HepG2 (cell line): ENCODE data around the gene GAS5. TPM values are rescaled to one million over a fixed set of nuclear protein-coding genes. Genes with fewer than 3 reads are reported as not detected.

Source experiments
- ATAC-seq: fragments of 200-7000 bp; cut with Tn5 transposase; 3 replicates; pipeline ENCODE4 v1.9.1; 2020; ENCODE audit warnings: mild to moderate bottlenecking, moderate library complexity
- BruUV-seq: library from RNA; stranded (reverse); fragments of 400-500 nt; replicated peaks from 2 replicates; lab custom pipeline; 2021; lab: Mats Ljungman, UMichigan
- CTCF ChIA-PET: fragments of 300-600 bp; formaldehyde crosslinking; extraction: SDS; loops from one replicate; lab custom pipeline; 2021; ENCODE audit warnings: low total read pairs, inconsistent platforms, low intra/inter-chr PET ratio; lab: Yijun Ruan, JAX
- POLR2A ChIA-PET: fragments of 350-600 bp; sonication (Branson Sonifier 250); formaldehyde crosslinking; loops from one replicate; lab custom pipeline; 2020; ENCODE audit warnings: antibody characterized with exemption, inconsistent platforms; lab: Yijun Ruan, JAX
- DNase-seq: peaks from one replicate; pipeline ENCODE4 v3.0.0-alpha.2; 2015; ENCODE audit warnings: low spot score
- FAIRE-seq: peaks from 3 replicates; lab custom pipeline; 2011; peaks lifted over from hg19 to GRCh38; lab: Jason Lieb, UNC
- H2AFZ ChIP-seq: one replicate; pipeline ENCODE4 v1.6.1; 2011; ENCODE audit warnings: low read length, inconsistent platforms
- H3K27ac ChIP-seq: fragments of 300-600 bp; 3 replicates; pipeline ENCODE4 v1.8.0; 2011; ENCODE audit warnings: mixed run types, mild to moderate bottlenecking, mixed read lengths, low read length, inconsistent platforms; ENCODE audit not compliant: insufficient read depth; ENCODE audit errors: extremely low read length
- H3K27me3 ChIP-seq, 2 experiments: fragments of 200-600 bp in 1 of 2; 2 replicates in 1 of 2; 3 replicates in 1 of 2; pipeline versions ENCODE4 v1.6.0 to v1.8.0; 2011; ENCODE audit warnings: low read length in 2 of 2, mild to moderate bottlenecking in 2 of 2, moderate library complexity in 2 of 2, inconsistent platforms in 1 of 2; ENCODE audit not compliant: insufficient read depth in 2 of 2, control insufficient read depth in 1 of 2
- H3K36me3 ChIP-seq, 2 experiments: fragments of 200-600 bp in 1 of 2; replicated peaks in 1 of 2; 2 replicates in 1 of 2; 3 replicates in 1 of 2; pipeline versions ENCODE4 v1.5.1 to v1.8.0; 2011; ENCODE audit warnings: low read length in 2 of 2, inconsistent platforms in 1 of 2; ENCODE audit not compliant: insufficient read depth in 2 of 2, control insufficient read depth in 1 of 2
- H3K4me1 ChIP-seq: 2 replicates; pipeline ENCODE4 v1.5.1; 2012; ENCODE audit warnings: low read length, inconsistent platforms; ENCODE audit not compliant: insufficient read depth
- H3K4me2 ChIP-seq: 2 replicates; pipeline ENCODE4 v1.6.0; 2011; ENCODE audit warnings: low read depth, low read length, inconsistent platforms
- H3K4me3 ChIP-seq, 3 experiments: fragments of 200-600 bp in 1 of 3; sonication (generic), shearing (Covaris generic) in 1 of 3; replicated peaks in 1 of 3; 2 replicates each; pipeline ENCODE4 v1.5.1; 2011 to 2016; ENCODE audit warnings: low read length in 3 of 3, inconsistent platforms in 2 of 3, low read depth in 2 of 3, mild to moderate bottlenecking in 2 of 3, control low read depth in 1 of 3, mixed read lengths in 1 of 3; ENCODE audit not compliant: insufficient read depth in 1 of 3
- H3K79me2 ChIP-seq: one replicate; pipeline ENCODE4 v1.6.1; 2011; ENCODE audit warnings: low read length, inconsistent platforms; ENCODE audit not compliant: insufficient read depth
- H3K9ac ChIP-seq: 2 replicates; pipeline ENCODE4 v1.6.0; 2011; ENCODE audit warnings: mild to moderate bottlenecking, low read depth, low read length, inconsistent platforms; ENCODE audit not compliant: insufficient read depth
- H3K9me3 ChIP-seq: 2 replicates; pipeline ENCODE4 v1.5.1; 2012; ENCODE audit warnings: mild to moderate bottlenecking, low read length
- H4K20me1 ChIP-seq: 2 replicates; pipeline ENCODE4 v1.6.0; 2011; ENCODE audit warnings: inconsistent platforms, mild to moderate bottlenecking, low read length, moderate library complexity; ENCODE audit not compliant: insufficient read depth
- FOXC1 ChIP-seq: sonication (generic); formaldehyde crosslinking; IDR thresholded peaks from 2 replicates; pipeline ENCODE4 v1.8.0; 2022; ENCODE audit warnings: mild to moderate bottlenecking, missing genetic modification reagents, borderline replicate concordance
- KAT7 ChIP-seq: IDR thresholded peaks from 2 replicates; pipeline ENCODE4 v1.6.1; 2018; ENCODE audit warnings: borderline replicate concordance, missing compliant biosample characterization
- MBD4 ChIP-seq: IDR thresholded peaks from 2 replicates; pipeline ENCODE4 v1.6.1; 2012; ENCODE audit warnings: low read length, inconsistent platforms, borderline replicate concordance
- MZF1 ChIP-seq: sonication (generic); formaldehyde crosslinking; IDR thresholded peaks from 2 replicates; pipeline ENCODE4 v1.8.1; 2023; ENCODE audit warnings: mild to moderate bottlenecking, missing genetic modification reagents, borderline replicate concordance
- RBFOX2 ChIP-seq: fragments of 200-400 bp; formaldehyde crosslinking; IDR thresholded peaks from 2 replicates; pipeline ENCODE4 v1.6.1; 2017; ENCODE audit warnings: low read depth, mild to moderate bottlenecking, low read length
- RERE ChIP-seq: IDR thresholded peaks from 2 replicates; pipeline ENCODE4 v1.6.1; 2016; ENCODE audit warnings: low read depth, missing genetic modification reagents, missing compliant biosample characterization
- SYNCRIP ChIP-seq: fragments of 200-400 bp; formaldehyde crosslinking; IDR thresholded peaks from 2 replicates; pipeline ENCODE4 v1.6.1; 2018; ENCODE audit warnings: mild to moderate bottlenecking, low read depth, low read length; ENCODE audit not compliant: insufficient read depth
- THAP9 ChIP-seq: sonication (generic); formaldehyde crosslinking; IDR thresholded peaks from 2 replicates; pipeline ENCODE4; 2020; ENCODE audit warnings: missing genetic modification reagents, mild to moderate bottlenecking, borderline replicate concordance
- ZBTB1 ChIP-seq: sonication (generic); formaldehyde crosslinking; IDR thresholded peaks from 2 replicates; pipeline ENCODE4 v1.4.0; 2020; ENCODE audit warnings: missing genetic modification reagents, borderline replicate concordance
- ZNF230 ChIP-seq: sonication (generic); formaldehyde crosslinking; IDR thresholded peaks from 2 replicates; pipeline ENCODE4 v1.4.0; 2020; ENCODE audit warnings: mild to moderate bottlenecking, missing genetic modification reagents
- ZNF546 ChIP-seq: sonication (generic); formaldehyde crosslinking; conservative IDR thresholded peaks from 2 replicates; pipeline ENCODE4 v1.8.1; 2023; ENCODE audit warnings: mild to moderate bottlenecking, missing genetic modification reagents
- ZNF784 ChIP-seq: sonication (generic); formaldehyde crosslinking; IDR thresholded peaks from 2 replicates; pipeline ENCODE4 v1.5.1; 2020; ENCODE audit warnings: missing genetic modification reagents, mild to moderate bottlenecking, borderline replicate concordance
- WGBS: methylation state at CpG from one replicate; pipeline ENCODE4 v1.1.6; 2017; ENCODE audit warnings: low lambda C conversion rate; 5-methylcytosine and 5-hydroxymethylcytosine counted together
- in situ Hi-C: cut with HindIII; loops from 2 replicates; pipeline ENCODE4 v1.10.0; 2017; ENCODE audit warnings: low pct_unique_long_range_greater_than_20kb; ENCODE audit not compliant: extremely low pct_ligation_motif_present
- intact Hi-C: fragments of 100-400 bp; cut with micrococcal nuclease; formaldehyde crosslinking; loops from one replicate; pipeline ENCODE4 v1.10.0; 2022; ENCODE audit not compliant: unreplicated experiment
- polyA plus RNA-seq, 8 experiments: library from polyadenylated mRNA; depleted of rRNA in 3 of 8; stranded (reverse) in 7 of 8; unstranded in 1 of 8; fragments of >200 nt; fragmentation: Illumina TruSeq in 4 of 8; extraction: Trizol in 4 of 8; gene quantifications; 2 replicates each; pipeline versions ENCODE4 v1.2.1 to v1.2.3, GENCODE V29; 2011 to 2016; ENCODE audit warnings: low read depth in 4 of 8, missing spikeins in 1 of 8, mixed read lengths in 1 of 8; ENCODE audit not compliant: insufficient read depth in 1 of 8
- total RNA-seq, 5 experiments: library from RNA; depleted of rRNA; stranded (reverse); fragments of >200 nt; fragmentation: Illumina TruSeq; extraction: Trizol; gene quantifications; 2 replicates each; pipeline ENCODE4 v1.2.3, GENCODE V29; 2016; ENCODE audit warnings: low read depth in 1 of 5

GAS5 gene
- total and polyA plus RNA-seq, 2 of the 13 experiments (the other 11 are each of a cell fraction or from before 2014, with no cell fraction given): 352 to 738 TPM

GRCh38 chr1:173866413-173867115, 1.2 kb downstream of the GAS5 start:
- Histone ChIP-seq H3K4me1 (peaks cover 44% of the 10 kb centered on the region), H3K4me2 (peak overlapping the region; percentile 87), H2AFZ (no peak overlapping the region), H3K27ac (peak overlapping the region; percentile 91), H3K79me2 (peaks cover 28% of the 10 kb centered on the region), H3K27me3 (no peaks in the 10 kb centered on the region; a peak in 1 of 5 replicates), H3K36me3 (peaks cover 4 to 50% of the 10 kb centered on the region in 2 experiments), H3K9me3 (no peaks in the 10 kb centered on the region), H3K9ac (peak overlapping the region; percentile 95), H4K20me1 (peaks cover 38% of the 10 kb centered on the region), H3K4me3 (peak overlapping the region; percentile 58 to 98 (median 85))
- ATAC-seq: no peak
- ChIA-PET CTCF (no interaction called here), POLR2A (interaction anchor here (1.6 to 3.2 kb wide), 3 partner anchors 51 to 389 kb away, joined by 5 to 25 read pairs (median 18); partner anchors contain the start of genes PRDX6 and SERPINC1)
- no peak for FAIRE-seq
- TF ChIP-seq ZNF230 (CRISPR knock-in tag) (no peak), SYNCRIP (no peak), FOXC1 (no peak), THAP9 (CRISPR knock-in tag) (no peak), MZF1 (no peak), RBFOX2 (peak; percentile 36; the same call in 1 of the 2 replicates), ZNF546 (CRISPR knock-in tag) (no peak), ZBTB1 (no peak), RERE (CRISPR knock-in tag) (no peak), KAT7 (CRISPR knock-in tag) (peak; percentile 13; the same call in 1 of the 2 replicates), ZNF784 (CRISPR knock-in tag) (no peak), MBD4 (peak; percentile 7; the same call in 1 of the 2 replicates)
- intact Hi-C loops: loop anchor here (5.0 kb wide), 1 partner anchor 61 kb away; no protein-coding TSS in a partner anchor
- in situ Hi-C loops: loop anchor here (10.0 kb wide), 1 partner anchor 208 kb away; no protein-coding TSS in a partner anchor
- no TSS peak for BruUV-seq
- no peak for DNase-seq
- 3% methylated on average over 2 of the region's 2 CpGs for WGBS
